ENCODE results near the gene DACT1.
A peak's percentile ranks its signal among the peaks of the same experiment; 100 is the strongest.

DACT1 gene

DNA sequence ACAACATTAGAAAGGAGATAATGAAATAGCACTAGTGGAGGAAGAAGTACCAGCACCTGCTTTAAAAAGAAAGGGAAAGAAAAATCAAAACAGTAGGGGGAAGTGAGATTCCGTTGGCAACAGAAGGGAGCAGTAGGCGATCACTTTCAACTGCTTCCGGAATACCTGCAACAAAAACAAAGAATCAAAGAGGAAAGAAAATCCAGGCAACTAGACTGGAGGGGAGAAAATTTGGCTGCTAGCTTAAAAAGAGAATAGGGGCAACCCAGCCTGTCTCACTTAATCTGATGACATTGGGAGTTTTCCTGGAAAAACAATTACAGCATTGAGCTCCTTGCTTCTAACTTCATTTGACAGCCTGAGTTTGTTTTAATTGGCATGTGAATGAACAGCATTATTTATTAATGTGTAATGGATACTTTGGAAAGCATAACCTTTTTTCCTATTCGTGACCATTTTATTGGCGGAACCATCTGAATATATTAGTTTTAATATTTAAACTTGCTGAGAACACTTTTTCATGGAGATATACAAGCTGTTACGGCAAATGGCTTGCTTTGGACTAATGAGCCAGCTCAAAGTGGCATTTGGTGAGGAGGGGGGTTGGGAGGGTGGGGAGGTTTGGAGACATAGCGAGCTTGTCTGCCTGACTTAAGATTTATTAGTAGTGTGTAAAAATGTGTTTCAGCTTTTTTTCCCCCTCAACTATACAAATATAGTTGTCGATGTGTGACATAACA is 2.5 kb upstream of the DACT1 start:
- DNase-seq = no peak

- no peak for DNase-seq
These were observed 1.6 kb upstream of the DACT1 start for GRCh38 chr14:58636129-58636528.

DNA sequence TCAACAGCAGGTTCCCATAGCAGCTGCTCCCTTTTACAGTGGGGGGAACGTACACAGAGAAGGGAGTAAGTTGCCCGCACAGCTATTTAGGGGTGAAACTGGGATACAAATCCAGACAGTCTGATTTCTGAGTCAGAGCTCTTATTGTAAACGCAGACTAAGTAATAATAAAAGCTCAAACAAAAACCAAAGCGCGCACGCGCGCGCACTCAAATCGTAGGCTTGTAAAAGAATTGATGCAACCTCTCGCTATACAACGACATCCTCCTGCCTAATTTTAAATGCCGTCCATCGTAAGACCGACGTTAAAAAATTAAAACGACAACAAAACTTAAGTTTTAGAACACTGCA is 747 bp upstream of the DACT1 start:
- DNase-seq = peak; percentile 18 to 42

DNA sequence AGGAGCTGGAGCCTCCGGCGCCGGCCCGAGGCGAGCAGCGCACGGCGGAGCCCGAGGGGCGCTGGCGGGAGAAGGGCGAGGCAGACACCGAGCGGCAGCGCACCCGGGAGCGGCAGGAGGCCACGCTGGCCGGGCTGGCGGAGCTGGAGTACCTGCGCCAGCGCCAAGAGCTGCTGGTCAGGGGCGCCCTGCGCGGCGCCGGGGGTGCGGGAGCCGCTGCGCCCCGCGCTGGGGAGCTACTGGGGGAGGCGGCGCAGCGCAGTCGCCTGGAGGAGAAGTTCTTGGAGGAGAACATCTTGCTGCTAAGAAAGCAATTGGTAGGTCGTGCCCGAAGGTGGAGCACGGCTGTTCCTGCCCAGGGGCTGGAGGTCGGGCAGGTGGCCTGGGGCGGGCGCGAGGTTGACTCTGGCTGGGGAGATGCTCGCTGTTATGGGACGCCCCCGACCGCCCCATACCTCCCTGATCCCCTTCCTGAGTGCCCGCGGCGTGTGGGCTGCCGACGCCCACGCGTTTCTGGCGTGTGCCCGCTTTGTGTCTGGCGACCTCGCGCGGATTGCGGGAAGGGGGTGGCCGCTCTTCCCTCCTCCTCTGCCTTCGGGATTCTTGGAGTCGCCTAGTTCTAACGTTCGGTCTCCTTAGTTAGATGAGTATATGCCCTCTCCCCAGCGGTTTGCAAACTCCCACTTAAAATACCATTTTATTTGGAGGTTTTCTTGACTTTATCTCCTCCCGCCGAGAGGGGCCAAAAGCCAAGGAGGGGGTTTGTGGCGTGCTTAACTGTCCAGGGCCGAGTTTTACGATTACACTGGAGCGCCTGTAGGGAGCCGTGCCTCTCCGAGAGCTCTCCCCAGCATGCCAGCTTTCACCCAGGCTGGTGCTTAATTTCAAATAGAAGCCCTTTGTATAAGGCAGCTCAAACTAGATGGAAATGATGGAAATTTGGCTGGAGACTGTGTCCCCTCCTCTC is 752 bp downstream of the DACT1 start:
- peak; percentile 29 to 31 for DNase-seq

GRCh38 chr14:58639198-58639565 is 1.4 kb downstream of the DACT1 start:
- no peak for DNase-seq

GRCh38 chr14:58639842-58640484 is 2.2 kb downstream of the DACT1 start:
- no peak for DNase-seq

GRCh38 chr14:58640959-58641358 is 3.2 kb downstream of the DACT1 start:
- DNase-seq = no peak

GRCh38 chr14:58641509-58641908 is 3.7 kb downstream of the DACT1 start:
- no peak for DNase-seq

DNA sequence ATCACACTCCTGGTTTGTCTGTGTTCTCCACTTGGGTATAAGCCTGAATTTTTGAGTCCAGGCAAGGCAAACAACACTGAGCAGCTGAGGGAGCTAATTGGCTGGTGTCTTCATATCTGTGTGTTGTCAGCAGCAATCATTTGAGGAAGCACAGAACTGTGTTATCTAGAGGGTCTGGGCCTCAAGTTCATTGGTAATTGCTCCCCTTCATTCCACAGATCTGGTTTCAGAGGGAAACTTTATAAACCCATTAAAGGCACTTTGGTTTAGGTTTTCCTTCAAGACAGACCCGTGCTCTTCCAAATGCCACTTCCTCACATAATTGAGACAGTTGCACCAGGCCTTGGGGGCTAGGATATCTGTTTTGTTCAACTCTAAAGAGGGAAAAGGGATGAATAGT is 5.6 kb downstream of the DACT1 start:
- no peak for DNase-seq

- DNase-seq = no peak
These were observed 7.9 kb downstream of the DACT1 start for GRCh38 chr14:58645641-58646040.

DNA sequence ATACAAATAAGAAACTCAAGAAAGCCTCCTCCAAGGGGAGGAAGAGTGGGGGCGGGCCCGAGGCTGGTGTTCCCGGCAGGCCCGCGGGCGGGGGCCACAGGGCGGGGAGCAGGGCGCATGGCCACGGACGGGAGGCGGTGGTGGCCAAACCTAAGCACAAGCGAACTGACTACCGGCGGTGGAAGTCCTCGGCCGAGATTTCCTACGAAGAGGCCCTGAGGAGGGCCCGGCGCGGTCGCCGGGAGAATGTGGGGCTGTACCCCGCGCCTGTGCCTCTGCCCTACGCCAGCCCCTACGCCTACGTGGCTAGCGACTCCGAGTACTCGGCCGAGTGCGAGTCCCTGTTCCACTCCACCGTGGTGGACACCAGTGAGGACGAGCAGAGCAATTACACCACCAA is 8.7 kb downstream of the DACT1 start:
- DNase-seq = no peak

DNA sequence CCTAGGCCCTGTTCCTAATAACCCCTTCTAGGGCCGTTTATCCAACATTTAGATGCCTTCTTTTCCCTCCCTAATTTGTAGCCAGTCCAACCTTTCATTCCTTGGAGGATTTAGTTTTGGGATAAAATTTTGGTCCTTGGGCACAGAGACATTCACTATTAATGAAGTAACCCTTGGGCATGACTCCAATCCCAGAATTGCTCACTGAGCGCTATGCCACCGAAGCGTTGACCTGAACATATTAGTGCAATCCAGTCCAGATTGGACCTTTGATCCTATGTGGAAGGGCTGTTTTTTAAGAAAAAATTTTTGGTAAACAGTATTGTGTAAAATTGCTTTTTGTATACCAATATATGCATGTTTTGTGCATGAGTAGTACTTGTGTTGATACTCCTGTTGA is 10.0 kb downstream of the DACT1 start:
- no peak for DNase-seq

DNA sequence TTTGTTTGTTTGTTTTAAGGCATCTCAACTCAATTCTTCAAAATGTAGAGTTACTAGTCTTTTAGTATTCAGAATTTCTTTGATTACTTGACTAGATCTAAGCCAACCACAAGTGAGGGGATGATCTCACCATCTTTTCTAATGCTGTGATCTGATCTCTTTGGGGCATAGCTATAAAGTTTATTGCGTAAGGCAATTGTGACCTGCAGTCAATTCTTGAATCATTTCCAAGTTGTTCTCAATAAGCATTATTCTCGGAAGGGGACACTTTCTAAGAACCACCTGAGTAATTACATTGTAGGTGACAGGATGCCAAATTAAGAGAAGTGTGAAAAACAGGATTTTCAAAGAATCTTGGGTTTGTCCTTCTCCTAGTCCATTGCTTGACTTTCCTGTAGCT is 13.1 kb downstream of the DACT1 start:
- DNase-seq = no peak

GRCh38 chr14:58656671-58657411 is 19.1 kb downstream of the DACT1 start:
- DNase-seq = no peak

- DNase-seq = no peak
These were observed 21.3 kb downstream of the DACT1 start for GRCh38 chr14:58659061-58659460.

- DNase-seq = no peak
These were observed 22.1 kb downstream of the DACT1 start for GRCh38 chr14:58659846-58660245.

- no peak for DNase-seq
These were observed 22.6 kb downstream of the DACT1 start for GRCh38 chr14:58660407-58660806.

- no peak for DNase-seq
These were observed 24.3 kb downstream of the DACT1 start for GRCh38 chr14:58662018-58662417.

- DNase-seq = no peak
These were observed 25.0 kb downstream of the DACT1 start for GRCh38 chr14:58662759-58663158.

DNA sequence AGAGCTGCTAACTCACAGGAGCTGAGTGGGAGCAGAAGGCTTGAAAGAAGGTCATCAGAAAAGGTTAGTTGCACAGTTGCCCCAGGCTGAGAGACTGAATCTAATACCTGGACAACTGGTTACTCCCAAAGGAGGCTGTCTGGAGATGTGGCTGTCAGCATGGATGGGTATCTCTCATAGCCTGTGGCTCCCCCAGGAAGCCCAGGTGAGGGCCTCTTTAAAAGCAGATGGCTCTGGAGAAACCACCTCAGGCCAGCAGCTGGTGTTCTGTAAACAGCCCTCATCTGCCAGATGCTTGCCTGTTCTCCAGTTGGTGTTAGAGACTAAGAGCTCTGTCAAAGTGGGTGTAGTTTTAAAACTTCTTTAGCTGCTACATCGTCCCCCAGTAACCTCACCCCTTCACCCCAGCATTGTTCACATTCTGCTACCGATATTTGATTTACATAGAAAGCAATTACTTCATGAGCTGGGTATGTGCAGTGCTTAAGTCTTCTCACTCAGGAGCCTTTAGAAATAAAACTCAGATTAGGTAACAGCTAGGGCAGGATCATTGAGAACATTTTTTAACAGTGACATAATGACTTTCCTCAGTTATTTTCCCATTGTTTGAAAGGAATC is 25.8 kb downstream of the DACT1 start:
- DNase-seq = no peak

DNA sequence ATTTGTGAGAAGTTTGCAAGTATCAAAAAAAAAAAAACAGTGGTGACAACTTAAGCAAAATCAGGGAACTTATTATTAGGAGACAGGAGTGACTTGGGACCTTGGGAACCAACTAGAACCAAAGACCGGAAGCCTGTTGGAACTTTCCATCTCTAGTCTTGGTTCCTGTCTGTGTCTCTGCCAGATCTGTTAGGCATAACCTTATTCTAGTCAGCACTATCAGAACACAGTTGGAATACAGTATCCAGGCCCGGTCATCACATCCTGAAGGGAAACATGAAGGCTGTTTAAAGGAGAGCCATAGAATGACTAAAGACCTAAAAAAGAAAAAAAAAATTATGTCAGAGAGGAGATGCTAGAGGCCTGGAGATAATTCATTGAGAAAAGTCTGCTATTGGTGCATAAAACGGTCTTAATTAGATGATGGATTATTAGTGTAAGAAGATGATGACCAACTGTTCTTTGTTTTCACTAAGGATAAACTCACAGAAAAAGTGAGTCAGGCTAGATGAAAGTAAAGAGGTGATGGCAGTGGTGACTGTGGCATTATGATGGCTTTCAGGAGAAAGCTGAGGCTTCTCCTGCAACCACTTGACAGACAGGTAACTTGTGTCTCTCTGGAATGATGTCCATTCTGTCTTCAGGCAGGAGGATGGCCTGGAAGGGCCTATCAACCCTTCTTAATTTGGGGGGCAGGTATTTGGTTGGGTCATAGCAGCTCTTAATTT is 28.2 kb downstream of the DACT1 start:
- DNase-seq = no peak

GRCh38 chr14:58666737-58667136 is 29.0 kb downstream of the DACT1 start:
- DNase-seq = no peak
